Trophoblast cell (in vitro differentiated cells and primary cell): ENCODE data around the gene HECTD4.

Experiments
- DNase-seq, 2 donors: peaks; one replicate each; pipeline ENCODE4 v3.0.0-alpha.2; 2016
- H2AFZ ChIP-seq: 2 replicates; pipeline ENCODE4 v1.6.1; 2013; ENCODE audit warnings: low read length, moderate library complexity, mild to moderate bottlenecking; ENCODE audit not compliant: insufficient read depth, poor library complexity
- H2AK5ac ChIP-seq: 2 replicates; pipeline ENCODE4 v1.6.1; 2013; ENCODE audit warnings: mild to moderate bottlenecking, low read length
- H2BK120ac ChIP-seq: 2 replicates; pipeline ENCODE4 v1.6.1; 2013; ENCODE audit warnings: low read length, mild to moderate bottlenecking, moderate library complexity; ENCODE audit not compliant: insufficient read depth, poor library complexity
- H2BK12ac ChIP-seq: 2 replicates; pipeline ENCODE4 v1.6.1; 2013; ENCODE audit warnings: mild to moderate bottlenecking, low read length, moderate library complexity
- H2BK5ac ChIP-seq: 2 replicates; pipeline ENCODE4 v1.6.1; 2013; ENCODE audit warnings: low read length, low read depth, moderate library complexity, mild to moderate bottlenecking; ENCODE audit not compliant: poor library complexity
- H3K14ac ChIP-seq: 2 replicates; pipeline ENCODE4 v1.6.1; 2013; ENCODE audit warnings: mild to moderate bottlenecking, low read length
- H3K18ac ChIP-seq: 2 replicates; pipeline ENCODE4 v1.6.1; 2013; ENCODE audit warnings: mild to moderate bottlenecking, low read length
- H3K23ac ChIP-seq: 2 replicates; pipeline ENCODE4 v1.6.1; 2013; ENCODE audit warnings: low read length
- H3K27ac ChIP-seq: 2 replicates; pipeline ENCODE4 v1.5.1; 2013; ENCODE audit warnings: low read depth, mild to moderate bottlenecking, inconsistent platforms, low read length, moderate library complexity
- H3K27me3 ChIP-seq: 2 replicates; pipeline ENCODE4 v1.6.1; 2013; ENCODE audit warnings: inconsistent platforms, mild to moderate bottlenecking, low read length, moderate library complexity; ENCODE audit not compliant: insufficient read depth
- H3K36me3 ChIP-seq, 2 experiments: 1 replicate in 1 of 2; 2 replicates in 1 of 2; pipeline ENCODE4 v1.6.1; 2013; ENCODE audit warnings: low read length in 2 of 2, mild to moderate bottlenecking in 2 of 2, moderate library complexity in 1 of 2; ENCODE audit not compliant: insufficient read depth in 2 of 2, control insufficient read depth in 1 of 2
- H3K4ac ChIP-seq: 2 replicates; pipeline ENCODE4 v1.6.1; 2013; ENCODE audit warnings: low read depth, mild to moderate bottlenecking, low read length, moderate library complexity
- H3K4me1 ChIP-seq, 2 experiments: 1 replicate in 1 of 2; 2 replicates in 1 of 2; pipeline ENCODE4 v1.6.1; 2013; ENCODE audit warnings: low read length in 2 of 2, mild to moderate bottlenecking in 2 of 2, moderate library complexity in 1 of 2; ENCODE audit not compliant: insufficient read depth in 2 of 2, control insufficient read depth in 1 of 2
- H3K4me2 ChIP-seq: 2 replicates; pipeline ENCODE4 v1.6.1; 2013; ENCODE audit warnings: inconsistent platforms, mild to moderate bottlenecking, low read length, moderate library complexity
- H3K4me3 ChIP-seq: 2 replicates; pipeline ENCODE4 v1.5.1; 2013; ENCODE audit warnings: mild to moderate bottlenecking, low read depth, low read length, inconsistent platforms
- H3K79me1 ChIP-seq: one replicate; pipeline ENCODE4 v1.6.1; 2013; ENCODE audit warnings: low read length
- H3K79me2 ChIP-seq: 2 replicates; pipeline ENCODE4 v1.6.1; 2013; ENCODE audit warnings: low read length, mild to moderate bottlenecking; ENCODE audit not compliant: control insufficient read depth, insufficient read depth, poor library complexity
- H3K9ac ChIP-seq: 2 replicates; pipeline ENCODE4 v1.6.1; 2013; ENCODE audit warnings: mild to moderate bottlenecking, low read length
- H3K9me3 ChIP-seq: 2 replicates; pipeline ENCODE4 v1.6.1; 2013; ENCODE audit warnings: low read depth, mild to moderate bottlenecking, control low read depth, inconsistent platforms, low read length; ENCODE audit not compliant: insufficient read depth
- H4K12ac ChIP-seq: 2 replicates; pipeline ENCODE4 v1.6.1; 2013; ENCODE audit warnings: low read depth, mild to moderate bottlenecking, low read length, moderate library complexity
- H4K8ac ChIP-seq: 2 replicates; pipeline ENCODE4 v1.6.1; 2013; ENCODE audit warnings: low read depth, mild to moderate bottlenecking, low read length, moderate library complexity
- H4K91ac ChIP-seq: one replicate; pipeline ENCODE4 v1.6.1; 2013; ENCODE audit warnings: low read depth, mild to moderate bottlenecking, low read length, moderate library complexity
- WGBS: extraction: QIAGEN DNeasy Blood & Tissue Kit; methylation state at CpG from one replicate; pipeline ENCODE4 v1.1.7; 2013; ENCODE audit warnings: missing lambda C conversion rate; ENCODE audit not compliant: insufficient read length, insufficient coverage; ENCODE audit errors: extremely low coverage; 5-methylcytosine and 5-hydroxymethylcytosine counted together

Gene HECTD4

DNA sequence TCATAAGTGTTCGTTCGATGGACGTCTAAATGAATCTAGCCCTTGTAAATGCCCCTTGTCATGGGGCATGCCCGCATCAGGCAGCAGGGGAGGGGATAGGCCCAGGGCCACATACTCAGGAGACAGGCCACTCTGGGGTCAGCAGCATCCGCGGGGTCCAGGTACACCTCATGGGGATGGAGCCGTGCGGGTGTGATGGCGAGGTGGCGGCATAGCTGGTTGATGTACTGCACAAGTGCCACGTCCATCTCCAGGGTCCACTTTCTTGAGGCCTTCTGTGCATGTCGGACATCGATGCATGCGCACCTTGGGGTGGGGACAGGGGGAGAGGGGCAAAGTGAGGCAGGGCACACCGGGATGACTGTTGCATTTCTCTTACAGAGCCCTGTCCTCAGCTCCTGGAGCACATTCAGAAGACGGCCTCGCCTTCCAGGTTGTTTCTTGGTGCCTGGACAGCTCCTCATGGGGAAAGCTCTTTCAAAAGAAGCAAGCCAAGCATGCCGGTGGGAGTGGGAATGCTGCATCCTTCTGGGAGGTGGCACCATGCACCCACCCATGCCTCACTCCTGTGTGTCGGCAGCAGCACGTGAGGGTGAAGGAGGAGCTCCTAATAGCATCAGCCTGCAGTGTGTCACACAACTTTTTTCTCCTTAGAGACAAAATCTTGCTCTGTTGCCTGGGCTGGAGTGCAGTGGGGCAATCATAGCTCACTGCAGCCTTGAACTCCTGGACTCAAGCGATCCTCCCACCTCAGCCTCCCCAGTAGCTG, 209.5 kb downstream of the HECTD4 start:
- H3K18ac ChIP-seq = no peak overlapping the region
- H3K23ac ChIP-seq = no peak overlapping the region
- H3K4me3 ChIP-seq = no peak overlapping the region
- no peaks in the 10 kb centered on the region for H3K79me1 ChIP-seq
- H3K27me3 ChIP-seq = no peaks in the 10 kb centered on the region
- DNase-seq = no peak
- H3K14ac ChIP-seq = no peak overlapping the region
- H4K8ac ChIP-seq = no peak overlapping the region
- no peak overlapping the region for H2AK5ac ChIP-seq
- peaks cover 41 to 44% of the 10 kb centered on the region in 2 experiments for H3K36me3 ChIP-seq
- WGBS = no CpG with 5 or more reads among the region's 21 CpGs
- H3K4ac ChIP-seq = no peak overlapping the region
- H4K91ac ChIP-seq = no peak overlapping the region
- H2BK12ac ChIP-seq = no peak overlapping the region
- H3K79me2 ChIP-seq = no peaks in the 10 kb centered on the region
- H2AFZ ChIP-seq = no peak overlapping the region
- no peak overlapping the region for H4K12ac ChIP-seq
- H3K9ac ChIP-seq = no peak overlapping the region
- no peak overlapping the region for H2BK120ac ChIP-seq
- H2BK5ac ChIP-seq = no peak overlapping the region
- no peaks in the 10 kb centered on the region for H3K4me1 ChIP-seq
- H3K27ac ChIP-seq = no peak overlapping the region
- H3K9me3 ChIP-seq = no peaks in the 10 kb centered on the region
- no peak overlapping the region for H3K4me2 ChIP-seq

DNA sequence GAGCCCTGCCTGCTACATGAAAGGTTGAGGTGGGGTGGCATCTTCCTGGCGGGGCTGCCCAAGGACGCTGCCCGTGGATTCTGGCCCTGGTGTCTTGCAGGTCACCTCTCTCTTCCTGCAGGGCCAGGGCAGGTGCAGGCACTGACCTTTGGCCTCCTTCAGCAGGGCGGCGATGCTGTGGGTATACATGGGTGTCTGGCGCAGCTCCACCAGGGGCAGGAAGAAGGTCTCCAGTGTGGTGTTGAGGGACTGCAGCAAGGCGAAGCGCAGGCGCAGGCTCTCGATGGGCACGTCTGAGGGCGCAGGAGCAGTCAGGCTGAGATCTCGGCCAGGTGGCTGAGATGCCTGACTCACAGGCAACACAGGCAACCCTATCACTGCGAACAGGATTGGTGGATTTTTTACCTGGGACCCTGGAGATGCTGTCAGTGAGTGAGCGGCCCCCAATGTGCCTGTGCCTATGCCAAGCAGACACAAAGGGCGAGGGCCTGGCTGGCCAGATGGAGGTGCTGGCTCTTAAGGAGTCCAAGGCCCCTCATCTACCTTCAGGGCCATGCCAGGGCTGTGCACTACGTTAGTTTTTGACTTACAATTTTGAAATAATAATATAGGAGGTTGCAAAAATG, 211.1 kb downstream of the HECTD4 start:
- H3K9me3 ChIP-seq = no peaks in the 10 kb centered on the region
- H2BK120ac ChIP-seq = no peak overlapping the region
- no peak overlapping the region for H3K4ac ChIP-seq
- no peak overlapping the region for H2AK5ac ChIP-seq
- no CpG with 5 or more reads among the region's 17 CpGs for WGBS
- H3K14ac ChIP-seq = no peak overlapping the region
- no peak overlapping the region for H2AFZ ChIP-seq
- H3K27ac ChIP-seq = no peak overlapping the region
- no peak overlapping the region for H3K18ac ChIP-seq
- H4K12ac ChIP-seq = no peak overlapping the region
- no peaks in the 10 kb centered on the region for H3K27me3 ChIP-seq
- no peaks in the 10 kb centered on the region for H3K79me2 ChIP-seq
- no peak overlapping the region for H3K4me3 ChIP-seq
- H2BK12ac ChIP-seq = no peak overlapping the region
- H2BK5ac ChIP-seq = no peak overlapping the region
- no peaks in the 10 kb centered on the region for H3K79me1 ChIP-seq
- H3K4me1 ChIP-seq = no peaks in the 10 kb centered on the region
- peak in 1 of 2 donors; percentile 55 for DNase-seq
- peaks cover 42 to 43% of the 10 kb centered on the region in 2 experiments for H3K36me3 ChIP-seq
- H3K9ac ChIP-seq = no peak overlapping the region
- no peak overlapping the region for H4K91ac ChIP-seq
- no peak overlapping the region for H4K8ac ChIP-seq
- no peak overlapping the region for H3K4me2 ChIP-seq
- no peak overlapping the region for H3K23ac ChIP-seq

DNA sequence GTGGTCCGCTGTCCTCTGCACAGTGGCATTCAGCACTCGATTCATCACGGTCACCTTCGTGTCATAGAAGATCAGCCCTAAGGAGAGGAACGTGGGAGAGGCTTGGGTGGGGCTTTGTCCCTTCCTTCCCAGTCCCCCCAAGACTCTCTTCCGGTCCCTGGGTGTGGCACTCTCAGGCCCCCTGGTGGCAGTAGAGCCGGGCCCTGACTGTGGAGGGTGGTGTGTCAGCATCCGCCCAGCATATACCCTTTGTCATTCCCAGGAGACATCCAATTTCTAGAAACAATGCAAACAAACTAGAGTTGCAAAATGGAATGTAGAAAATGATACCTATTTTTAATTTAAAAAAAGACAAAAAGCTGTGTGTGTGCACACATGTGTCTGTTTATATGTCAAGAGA, 211.9 kb downstream of the HECTD4 start:
- H3K14ac ChIP-seq = no peak overlapping the region
- DNase-seq = peak in 1 of 2 donors; percentile 45
- no peak overlapping the region for H2BK120ac ChIP-seq
- H2AFZ ChIP-seq = no peak overlapping the region
- H3K9ac ChIP-seq = no peak overlapping the region
- H4K8ac ChIP-seq = no peak overlapping the region
- H3K4me3 ChIP-seq = no peak overlapping the region
- no peak overlapping the region for H3K4me2 ChIP-seq
- no peak overlapping the region for H2BK5ac ChIP-seq
- H3K4me1 ChIP-seq = no peaks in the 10 kb centered on the region
- H3K4ac ChIP-seq = no peak overlapping the region
- WGBS = no CpG with 5 or more reads among the region's 8 CpGs
- H3K36me3 ChIP-seq = peaks cover 39% of the 10 kb centered on the region in 2 experiments
- no peak overlapping the region for H3K23ac ChIP-seq
- H3K27me3 ChIP-seq = no peaks in the 10 kb centered on the region
- H3K18ac ChIP-seq = no peak overlapping the region
- no peaks in the 10 kb centered on the region for H3K9me3 ChIP-seq
- no peaks in the 10 kb centered on the region for H3K79me2 ChIP-seq
- no peaks in the 10 kb centered on the region for H3K79me1 ChIP-seq
- H4K12ac ChIP-seq = no peak overlapping the region
- H2AK5ac ChIP-seq = no peak overlapping the region
- no peak overlapping the region for H2BK12ac ChIP-seq
- no peak overlapping the region for H4K91ac ChIP-seq
- no peak overlapping the region for H3K27ac ChIP-seq

DNA sequence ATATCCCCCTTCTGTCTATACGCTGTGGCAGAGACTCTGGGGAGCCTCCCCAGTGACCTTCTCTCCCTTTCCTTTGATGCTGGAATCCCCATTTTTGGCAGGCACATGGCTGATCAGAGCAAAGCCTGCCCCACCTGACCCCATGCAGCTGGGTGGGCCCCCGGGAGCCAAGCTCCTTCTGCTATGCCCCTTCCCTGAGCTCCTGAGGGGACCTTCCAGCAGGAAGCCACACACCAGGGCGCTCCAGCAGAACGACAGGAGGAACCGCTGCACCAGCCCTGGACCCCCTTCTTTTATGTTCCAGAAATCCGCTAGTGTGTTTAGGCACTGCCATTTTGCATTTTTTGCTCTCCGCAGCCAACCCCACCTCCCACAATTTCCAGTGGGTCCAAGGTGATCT, 212.3 kb downstream of the HECTD4 start:
- no peak for DNase-seq
- H3K4me1 ChIP-seq = no peaks in the 10 kb centered on the region
- H3K4ac ChIP-seq = no peak overlapping the region
- H2AK5ac ChIP-seq = no peak overlapping the region
- WGBS = no CpG with 5 or more reads among the region's 7 CpGs
- no peak overlapping the region for H3K27ac ChIP-seq
- no peaks in the 10 kb centered on the region for H3K9me3 ChIP-seq
- H4K12ac ChIP-seq = no peak overlapping the region
- H3K79me2 ChIP-seq = no peaks in the 10 kb centered on the region
- no peak overlapping the region for H2BK12ac ChIP-seq
- no peak overlapping the region for H3K18ac ChIP-seq
- H2BK5ac ChIP-seq = no peak overlapping the region
- H4K91ac ChIP-seq = no peak overlapping the region
- H3K36me3 ChIP-seq = peaks cover 37 to 39% of the 10 kb centered on the region in 2 experiments
- H3K27me3 ChIP-seq = no peaks in the 10 kb centered on the region
- no peak overlapping the region for H3K4me2 ChIP-seq
- H4K8ac ChIP-seq = no peak overlapping the region
- H3K14ac ChIP-seq = no peak overlapping the region
- no peak overlapping the region for H2AFZ ChIP-seq
- no peaks in the 10 kb centered on the region for H3K79me1 ChIP-seq
- no peak overlapping the region for H3K4me3 ChIP-seq
- no peak overlapping the region for H2BK120ac ChIP-seq
- H3K9ac ChIP-seq = no peak overlapping the region
- H3K23ac ChIP-seq = no peak overlapping the region
